Activated gamma-delta T cell (primary cell): ENCODE data around the gene SMIM10L2A.
"Not testable (repeated sequence)": the region's sequence is repeated elsewhere in the genome, so short reads cannot be mapped to it uniquely, and the experiment has no call there.

ENCODE experiments used
- DNase-seq: peaks from one replicate; lab custom pipeline; 2025; lab: John Stamatoyannopoulos, UW

Gene SMIM10L2A

DNA sequence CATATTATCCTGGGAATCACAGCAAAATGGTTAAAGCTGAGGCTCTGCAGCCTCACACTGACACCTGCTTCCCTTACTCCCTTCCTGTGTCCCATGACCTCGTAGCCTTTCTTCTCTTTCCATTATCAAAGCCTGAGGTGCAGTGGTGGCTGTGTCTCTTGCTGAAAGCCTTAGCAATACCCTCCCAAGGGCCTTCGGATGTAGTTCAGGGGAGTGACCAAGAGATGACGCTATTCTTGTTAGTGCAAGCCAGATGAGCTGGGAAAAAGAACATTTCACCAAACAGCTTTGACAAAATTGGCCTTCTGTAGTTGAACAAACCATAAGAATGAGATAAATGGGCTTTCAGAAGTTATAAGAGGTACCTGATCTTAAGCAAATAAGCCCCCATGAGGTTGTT lies 31.6 kb downstream of the SMIM10L2A start:
- no peak for DNase-seq

- no peak for DNase-seq
These were observed 33.1 kb downstream of the SMIM10L2A start for GRCh38 chrX:135454816-135455215.

GRCh38 chrX:135461756-135462155 lies 40.0 kb downstream of the SMIM10L2A start:
- DNase-seq = not testable (repeated sequence)

GRCh38 chrX:135463937-135464336 lies 42.2 kb downstream of the SMIM10L2A start:
- DNase-seq = no peak

DNA sequence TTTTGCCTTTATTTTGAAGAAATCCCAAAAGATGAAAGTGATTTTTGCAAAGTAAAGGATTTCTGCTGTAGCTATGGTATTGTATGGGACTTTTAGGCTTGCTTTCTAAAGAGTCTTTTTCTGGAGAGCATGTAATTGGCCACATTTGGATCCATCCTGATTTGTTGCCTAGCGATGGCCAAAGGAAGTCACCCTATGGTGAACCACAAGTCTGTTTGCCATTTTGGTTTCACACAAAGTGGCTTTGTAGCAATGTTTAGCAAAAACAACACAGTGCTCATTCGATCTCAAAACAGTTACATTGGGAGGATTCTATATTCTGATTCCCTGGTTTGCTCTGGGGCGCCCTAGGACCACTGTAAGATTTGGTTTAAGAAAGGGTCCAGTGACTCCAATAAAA lies 54.6 kb downstream of the SMIM10L2A start:
- no peak for DNase-seq

DNA sequence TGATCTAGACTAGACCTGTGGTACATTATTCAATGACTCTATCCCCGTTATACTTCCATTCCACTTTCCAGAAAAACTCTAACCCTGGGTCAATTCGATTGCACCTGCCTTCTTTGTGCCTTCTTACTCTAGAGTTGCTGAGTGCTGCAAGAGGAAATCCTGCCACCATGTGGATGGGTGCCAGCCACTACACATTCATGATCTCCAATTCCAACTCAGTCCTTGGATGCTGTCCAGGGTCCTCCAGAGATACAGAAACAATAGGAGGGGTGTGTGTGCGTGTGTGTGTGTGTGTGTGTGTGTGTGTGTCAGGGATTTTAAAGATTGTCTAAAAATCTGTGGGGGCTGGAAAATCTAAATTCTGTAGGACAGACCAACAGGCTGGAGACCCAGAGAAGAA lies 55.8 kb downstream of the SMIM10L2A start:
- no peak for DNase-seq
